Smooth muscle cell (in vitro differentiated cells): ENCODE results near the gene NDNF. TPM values are rescaled to one million over a fixed set of nuclear protein-coding genes. Genes with fewer than 3 reads are reported as not detected.

Source experiments
- DNase-seq: peaks from one replicate; lab custom pipeline; 2025; ENCODE audit not compliant: unreplicated experiment; lab: John Stamatoyannopoulos, UW
- H2AFZ ChIP-seq: fragments of 200-600 bp; sonication (generic); 2 replicates; pipeline ENCODE4 v1.6.0; 2016; ENCODE audit warnings: antibody characterized with exemption, low read depth, mild to moderate bottlenecking
- H3F3A ChIP-seq: fragments of 200-600 bp; sonication (generic); 2 replicates; pipeline ENCODE4 v1.6.0; 2017; ENCODE audit warnings: antibody characterized with exemption, low read depth
- H3K27ac ChIP-seq: fragments of 200-600 bp; sonication (generic); 2 replicates; pipeline ENCODE4 v1.5.1; 2016; ENCODE audit warnings: low read depth, mild to moderate bottlenecking
- H3K27me3 ChIP-seq: fragments of 200-600 bp; sonication (generic); 2 replicates; pipeline ENCODE4 v1.6.1; 2016; ENCODE audit warnings: low read depth, mild to moderate bottlenecking
- H3K36me3 ChIP-seq: fragments of 200-600 bp; sonication (generic); 2 replicates; pipeline ENCODE4 v1.5.1; 2016; ENCODE audit warnings: low read depth
- H3K4me1 ChIP-seq: fragments of 200-600 bp; sonication (generic); 2 replicates; pipeline ENCODE4 v1.5.1; 2016; ENCODE audit warnings: low read depth
- H3K4me2 ChIP-seq: fragments of 200-600 bp; sonication (generic); 2 replicates; pipeline ENCODE4 v1.6.0; 2016; ENCODE audit warnings: mild to moderate bottlenecking
- H3K4me3 ChIP-seq: fragments of 200-600 bp; sonication (generic); 2 replicates; pipeline ENCODE4 v1.5.1; 2016; ENCODE audit warnings: mild to moderate bottlenecking
- H3K79me2 ChIP-seq: fragments of 200-600 bp; sonication (generic); 2 replicates; pipeline ENCODE4 v1.6.0; 2016; ENCODE audit warnings: low read depth, mild to moderate bottlenecking
- H3K9ac ChIP-seq: fragments of 200-600 bp; sonication (generic); 2 replicates; pipeline ENCODE4 v1.6.0; 2016; ENCODE audit warnings: low read depth
- H3K9me3 ChIP-seq: fragments of 200-600 bp; sonication (generic); replicated peaks from 2 replicates; pipeline ENCODE4 v1.5.1; 2016; ENCODE audit warnings: low read depth
- H4K20me1 ChIP-seq: fragments of 200-600 bp; sonication (generic); 2 replicates; pipeline ENCODE4 v1.6.0; 2016; ENCODE audit warnings: low read depth
- WGBS: methylation state at CpG from one replicate; pipeline ENCODE4 v1.1.7; 2016; ENCODE audit warnings: low lambda C conversion rate; 5-methylcytosine and 5-hydroxymethylcytosine counted together
- polyA plus RNA-seq: library from polyadenylated mRNA; unstranded; fragments of >200 nt; fragmentation: Nextera tagmentation; extraction: Ambion mirVana; gene quantifications from 2 replicates; pipeline ENCODE4 v1.2.1, GENCODE V29; 2016
- total RNA-seq: library from RNA; depleted of rRNA; stranded (reverse); fragments of >200 nt; gene quantifications from 2 replicates; pipeline ENCODE4 v1.2.3, GENCODE V29; 2014
- TF ChIP-seq, protein P1 (sequence below): fragments of 200-600 bp; sonication (generic); IDR thresholded peaks from 2 replicates; pipeline ENCODE4 v1.5.1; 2017; ENCODE audit warnings: borderline replicate concordance, mild to moderate bottlenecking, antibody characterized with exemption; ENCODE audit not compliant: insufficient read depth, poor library complexity, severe bottlenecking

Gene NDNF
- total and polyA plus RNA-seq, 2 experiments from 2014 or later = 8.4 to 11.0 TPM

DNA sequence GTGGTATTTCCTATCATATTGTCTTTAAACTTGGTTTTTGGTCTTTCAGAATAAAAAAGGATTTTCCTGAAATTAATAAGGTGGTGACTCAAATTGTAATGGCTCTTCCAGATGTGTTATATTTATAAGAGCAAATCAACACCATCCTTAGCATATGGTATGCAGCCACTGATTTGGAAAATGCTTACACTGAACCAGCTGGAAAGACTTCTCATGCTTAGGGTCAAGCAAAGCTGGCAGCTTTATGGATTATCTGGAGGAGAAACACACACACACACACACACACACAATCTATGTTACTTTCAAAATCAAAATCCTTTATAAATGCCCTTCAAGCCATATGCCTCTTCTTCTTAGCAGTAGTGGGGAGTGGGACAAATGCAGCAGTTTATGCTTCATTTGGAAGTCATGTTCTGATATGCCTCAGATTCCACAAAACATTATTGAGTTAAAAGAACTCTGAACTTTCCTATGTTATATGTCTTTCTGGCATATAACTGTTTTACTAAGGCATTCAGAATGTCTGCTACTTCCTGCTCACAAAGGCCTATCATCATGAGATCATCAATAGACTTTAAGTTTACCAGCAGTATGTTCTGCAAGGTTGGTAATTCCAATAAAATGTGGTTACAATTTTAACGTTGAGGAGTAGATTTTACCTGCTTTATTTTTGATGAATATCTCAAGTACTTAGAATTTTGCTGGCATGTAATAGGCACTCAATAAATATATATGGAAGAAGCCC is 76.9 kb downstream of the NDNF start:
- H3K4me2 ChIP-seq = no peak overlapping the region
- 84% methylated on average over 1 of the region's 1 CpG for WGBS
- no peak overlapping the region for H3K27ac ChIP-seq
- H3K9ac ChIP-seq = no peak overlapping the region
- DNase-seq = no peak
- no peaks in the 10 kb centered on the region for H4K20me1 ChIP-seq
- no peaks in the 10 kb centered on the region for H3K4me1 ChIP-seq
- H3K4me3 ChIP-seq = no peak overlapping the region
- no peaks in the 10 kb centered on the region for H3K9me3 ChIP-seq
- no peaks in the 10 kb centered on the region for H3K36me3 ChIP-seq
- H3K79me2 ChIP-seq = no peaks in the 10 kb centered on the region
- TF ChIP-seq, protein P1, sequence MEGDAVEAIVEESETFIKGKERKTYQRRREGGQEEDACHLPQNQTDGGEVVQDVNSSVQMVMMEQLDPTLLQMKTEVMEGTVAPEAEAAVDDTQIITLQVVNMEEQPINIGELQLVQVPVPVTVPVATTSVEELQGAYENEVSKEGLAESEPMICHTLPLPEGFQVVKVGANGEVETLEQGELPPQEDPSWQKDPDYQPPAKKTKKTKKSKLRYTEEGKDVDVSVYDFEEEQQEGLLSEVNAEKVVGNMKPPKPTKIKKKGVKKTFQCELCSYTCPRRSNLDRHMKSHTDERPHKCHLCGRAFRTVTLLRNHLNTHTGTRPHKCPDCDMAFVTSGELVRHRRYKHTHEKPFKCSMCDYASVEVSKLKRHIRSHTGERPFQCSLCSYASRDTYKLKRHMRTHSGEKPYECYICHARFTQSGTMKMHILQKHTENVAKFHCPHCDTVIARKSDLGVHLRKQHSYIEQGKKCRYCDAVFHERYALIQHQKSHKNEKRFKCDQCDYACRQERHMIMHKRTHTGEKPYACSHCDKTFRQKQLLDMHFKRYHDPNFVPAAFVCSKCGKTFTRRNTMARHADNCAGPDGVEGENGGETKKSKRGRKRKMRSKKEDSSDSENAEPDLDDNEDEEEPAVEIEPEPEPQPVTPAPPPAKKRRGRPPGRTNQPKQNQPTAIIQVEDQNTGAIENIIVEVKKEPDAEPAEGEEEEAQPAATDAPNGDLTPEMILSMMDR = no peak
- no peaks in the 10 kb centered on the region for H3F3A ChIP-seq
- H2AFZ ChIP-seq = no peak overlapping the region
- H3K27me3 ChIP-seq = no peaks in the 10 kb centered on the region

DNA sequence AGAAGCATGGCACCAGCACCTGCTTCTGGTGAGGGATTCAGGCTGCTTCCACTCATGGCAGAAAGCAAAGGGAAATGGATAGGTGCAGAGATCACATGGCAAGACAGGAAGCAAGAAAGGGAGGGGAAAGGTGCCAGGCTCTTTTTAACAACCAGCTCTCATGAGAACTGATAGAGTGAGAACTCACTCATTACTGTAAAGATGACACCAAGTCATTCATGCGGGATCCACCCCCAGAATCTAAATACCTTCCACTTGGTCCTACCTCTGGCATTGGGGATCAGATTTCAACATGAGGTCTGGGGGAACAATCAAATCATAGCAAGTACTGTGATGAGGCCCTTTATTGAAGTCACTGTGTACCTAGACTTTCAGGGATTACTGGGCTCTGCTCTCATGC is 77.8 kb downstream of the NDNF start:
- Histone ChIP-seq H2AFZ (no peak overlapping the region), H3K9me3 (no peaks in the 10 kb centered on the region), H4K20me1 (no peaks in the 10 kb centered on the region), H3K79me2 (no peaks in the 10 kb centered on the region), H3K9ac (no peak overlapping the region), H3K27me3 (no peaks in the 10 kb centered on the region), H3K36me3 (no peaks in the 10 kb centered on the region), H3F3A (no peaks in the 10 kb centered on the region), H3K27ac (no peak overlapping the region), H3K4me2 (no peak overlapping the region), H3K4me3 (no peak overlapping the region), H3K4me1 (no peaks in the 10 kb centered on the region)
- TF ChIP-seq, protein P1 = no peak
- no peak for DNase-seq
- 95% methylated on average over 1 of the region's 1 CpG for WGBS

DNA sequence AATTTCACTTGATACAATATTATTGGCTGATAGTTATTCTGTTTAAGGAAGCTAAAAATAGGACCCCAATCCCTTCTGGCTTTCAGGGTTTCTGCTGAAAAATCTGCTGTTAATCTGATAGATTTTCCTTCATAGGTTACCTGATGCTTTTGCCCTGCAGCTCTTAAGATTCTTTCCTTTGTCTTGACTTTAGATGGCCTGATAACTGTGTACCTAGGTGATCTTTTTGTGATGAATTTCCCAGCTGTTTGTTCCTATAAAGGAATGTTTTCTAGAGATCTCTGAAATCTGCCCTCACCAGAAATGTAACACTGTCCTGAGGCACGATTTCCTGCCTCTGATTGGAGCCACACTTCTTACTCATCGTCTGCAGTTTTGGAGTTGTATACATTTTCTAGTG is 80.5 kb downstream of the NDNF start:
- Histone ChIP-seq H3K9me3 (no peaks in the 10 kb centered on the region), H3K79me2 (no peaks in the 10 kb centered on the region), H3K4me2 (no peak overlapping the region), H4K20me1 (no peaks in the 10 kb centered on the region), H3K4me1 (no peaks in the 10 kb centered on the region), H2AFZ (no peak overlapping the region), H3F3A (no peaks in the 10 kb centered on the region), H3K9ac (no peak overlapping the region), H3K4me3 (no peak overlapping the region), H3K36me3 (no peaks in the 10 kb centered on the region), H3K27me3 (no peaks in the 10 kb centered on the region), H3K27ac (no peak overlapping the region)
- WGBS = 42% methylated on average over 2 of the region's 2 CpGs
- TF ChIP-seq, protein P1 = no peak
- DNase-seq = no peak

DNA sequence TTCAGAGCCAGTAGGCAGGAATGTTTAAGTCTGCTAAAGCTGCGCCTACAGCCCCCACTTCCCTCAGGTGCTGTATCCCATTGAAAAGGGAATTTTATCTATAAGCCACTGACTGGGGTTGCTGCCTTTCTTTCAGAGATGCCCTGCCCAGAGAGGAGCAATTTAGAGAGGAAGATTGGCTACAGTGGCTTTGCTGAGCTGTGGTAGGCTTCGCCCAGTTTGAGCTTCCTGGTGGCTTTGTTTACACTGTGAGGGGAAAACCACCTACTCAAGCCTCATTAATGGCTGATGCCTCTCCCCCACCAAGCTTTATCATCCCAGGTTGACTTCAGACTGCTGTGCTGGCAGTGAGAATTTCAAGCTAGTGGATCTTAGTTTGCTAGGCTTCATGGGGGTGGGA is 82.1 kb downstream of the NDNF start:
- no peak for DNase-seq

More for the DNA sequence above, 82.1 kb downstream of the NDNF start:
- H3K9me3 ChIP-seq = no peaks in the 10 kb centered on the region
- WGBS = 86% methylated on average over 2 of the region's 2 CpGs
- no peaks in the 10 kb centered on the region for H3K79me2 ChIP-seq
- H3K4me3 ChIP-seq = no peak overlapping the region
- no peaks in the 10 kb centered on the region for H3F3A ChIP-seq
- H3K27me3 ChIP-seq = no peaks in the 10 kb centered on the region
- no peak overlapping the region for H3K4me2 ChIP-seq
- H3K36me3 ChIP-seq = no peaks in the 10 kb centered on the region
- H3K27ac ChIP-seq = no peak overlapping the region
- TF ChIP-seq, protein P1 = no peak
- no peak overlapping the region for H3K9ac ChIP-seq
- H3K4me1 ChIP-seq = no peaks in the 10 kb centered on the region
- H4K20me1 ChIP-seq = no peaks in the 10 kb centered on the region
- no peak overlapping the region for H2AFZ ChIP-seq
